Spleen (tissue), 7 donors: ENCODE results near the gene TRIM7.

Experiments
- CTCF ChIP-seq, 11 experiments: fragments of 200-600 bp in 7 of 11; fragments of 450-650 bp in 4 of 11; sonication (generic) in 4 of 11; IDR thresholded peaks in 8 of 11; conservative IDR thresholded peaks in 3 of 11; 1 replicate in 7 of 11; 2 replicates in 4 of 11; pipeline versions ENCODE4 v1.4.0 to v1.8.0; 2016 to 2021; ENCODE audit warnings: antibody characterized with exemption in 11 of 11, inconsistent platforms in 4 of 11, mild to moderate bottlenecking in 1 of 11
- POLR2A ChIP-seq, 3 donors: fragments of 450-650 bp; IDR thresholded peaks; one replicate each; pipeline ENCODE4 v1.5.1; 2017; ENCODE audit warnings: antibody characterized with exemption in 3 of 3, mild to moderate bottlenecking in 1 of 3
- POLR2AphosphoS5 ChIP-seq, 3 donors: sonication (generic); formaldehyde crosslinking; IDR thresholded peaks; one replicate each; pipeline ENCODE4 v1.5.1; 2017; ENCODE audit warnings: antibody characterized with exemption in 3 of 3
- donor health status: DM: no; HTN: no; CAD: no; lungs with moderate emphysema.
- donor health status: DM: no; HTN: no; CAD: no.
- donor health status: DM: no; HTN: no; CAD: no.

- no peak for TF ChIP-seq CTCF (IDR thresholded peaks at IDR 0.05 in 8 of 11, conservative IDR thresholded peaks at IDR 0.05 in 3 of 11)
- TF ChIP-seq POLR2AphosphoS5 (IDR thresholded peaks at IDR 0.05) = no peak
- TF ChIP-seq POLR2A (IDR thresholded peaks at IDR 0.05) = no peak
These were observed 28.2 kb upstream of the TRIM7 start for GRCh38 chr5:181233088-181233800.
